COR-L47 (cell line): ENCODE data around the gene FAM76A.
A peak's percentile ranks its signal among the peaks of the same experiment; 100 is the strongest.
"Not testable (repeated sequence)": the region's sequence is repeated elsewhere in the genome, so short reads cannot be mapped to it uniquely, and the experiment has no call there.

Experiments used
- DNase-seq: peaks from one replicate; lab custom pipeline; 2025; lab: John Stamatoyannopoulos, UW

Gene FAM76A

DNA sequence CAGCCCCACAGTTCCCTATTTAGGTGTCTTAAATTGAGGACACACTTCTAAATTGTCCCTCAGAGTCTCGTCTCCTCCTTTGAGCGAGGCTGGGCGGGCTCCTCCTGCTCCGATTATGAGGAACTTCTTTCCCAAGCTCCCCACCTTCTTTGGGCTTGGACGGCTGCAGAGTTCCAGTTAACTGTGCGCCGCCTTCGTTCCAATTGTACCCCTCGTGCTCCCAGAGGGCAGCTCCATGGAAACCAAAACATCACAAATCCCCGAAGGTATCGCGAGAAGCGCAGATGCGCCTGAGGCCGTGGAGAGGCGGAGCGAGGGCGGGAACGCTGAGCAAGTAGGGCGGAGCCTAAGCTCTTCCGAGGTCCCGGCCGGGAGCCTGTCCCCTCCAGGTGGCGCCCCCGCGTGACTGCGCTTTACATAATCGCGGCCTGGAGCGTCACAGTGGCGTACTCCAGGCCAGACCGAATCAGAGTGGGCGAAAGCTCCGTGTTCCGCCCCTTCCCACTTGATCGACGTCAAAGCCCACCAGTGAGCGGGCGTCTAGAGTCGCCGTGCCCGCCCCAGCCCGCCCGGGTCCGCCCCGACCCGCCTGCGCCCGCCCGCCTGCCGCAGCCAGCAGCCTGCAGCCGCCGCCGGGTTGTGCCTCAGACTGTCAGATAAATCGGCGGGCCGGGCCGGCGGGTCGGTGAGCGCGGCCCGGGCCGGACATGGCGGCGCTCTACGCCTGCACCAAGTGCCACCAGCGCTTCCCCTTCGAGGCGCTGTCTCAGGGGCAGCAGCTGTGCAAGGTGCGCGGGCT lies at the start of gene FAM76A:
Gene FAM76A, plus strand, starts transcription at position 588 of the 799 bp plus-strand sequence. Its CDS starts 120 bp downstream, at position 708.
- DNase-seq: peak; percentile 100

DNA sequence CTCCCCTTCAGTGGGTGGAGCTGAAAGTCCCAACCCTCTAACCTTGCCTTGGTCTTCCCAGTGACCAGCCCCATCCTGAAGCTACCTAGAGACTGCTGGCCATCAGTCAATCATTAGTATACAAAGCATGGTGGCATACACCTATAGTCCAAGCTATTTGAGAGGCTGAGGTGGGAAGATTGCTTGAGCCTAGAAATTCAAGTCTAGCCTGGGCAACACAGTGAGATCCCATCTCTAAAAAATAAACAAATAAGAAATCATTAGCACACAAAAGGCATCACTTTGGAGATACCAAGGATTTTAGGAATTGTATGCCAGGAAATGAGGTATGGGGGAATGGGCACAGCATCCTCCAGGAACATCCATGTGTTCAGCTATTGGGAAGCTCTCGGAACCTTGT lies 49.4 kb upstream of the FAM76A start:
- no peak for DNase-seq

DNA sequence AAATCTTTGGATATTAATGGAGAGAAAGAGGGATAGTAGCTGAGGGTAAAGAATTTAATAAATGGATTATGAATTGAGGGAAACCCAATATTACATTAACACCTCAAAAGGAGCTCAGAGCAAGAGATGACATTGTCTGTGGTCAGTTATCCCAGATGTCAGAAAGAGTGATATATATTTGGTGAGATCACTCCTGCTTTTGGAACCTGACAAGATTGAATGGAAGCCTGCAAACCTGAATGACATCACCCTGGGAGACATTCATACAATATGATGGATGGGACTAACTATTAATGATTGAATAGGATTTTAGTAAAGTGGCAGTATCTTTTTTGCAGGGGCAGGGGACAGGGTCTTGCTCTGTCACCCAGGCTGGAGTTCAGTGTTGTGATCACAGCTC lies 47.0 kb upstream of the FAM76A start:
- DNase-seq: no peak

DNA sequence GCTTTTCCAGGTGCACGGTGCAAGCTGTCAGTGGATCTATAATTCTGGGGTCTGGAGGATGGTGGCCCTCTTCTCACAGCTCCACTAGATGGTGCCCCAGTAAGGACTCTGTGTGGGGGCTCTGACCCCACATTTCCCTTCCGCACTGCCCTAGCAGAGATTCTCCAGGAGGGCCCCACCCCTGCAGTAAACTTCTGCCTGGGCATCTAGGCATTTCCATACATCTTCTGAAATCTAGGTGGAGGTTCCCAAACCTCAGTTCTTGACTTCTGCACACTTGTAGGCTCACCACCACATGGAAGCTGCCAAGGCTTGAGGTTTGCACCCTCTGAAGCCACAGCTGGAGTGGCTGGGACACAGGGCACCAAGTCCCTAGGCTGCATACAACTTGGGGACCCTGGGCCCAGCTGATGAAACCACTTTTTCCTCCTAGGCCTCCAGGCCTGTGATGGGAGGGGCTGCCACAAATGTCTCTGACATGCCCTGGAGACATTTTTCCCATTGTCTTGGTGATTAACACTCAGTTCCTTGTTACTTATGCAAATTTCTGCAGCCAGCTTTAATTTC lies 45.5 kb upstream of the FAM76A start:
- DNase-seq: not testable (repeated sequence)

DNA sequence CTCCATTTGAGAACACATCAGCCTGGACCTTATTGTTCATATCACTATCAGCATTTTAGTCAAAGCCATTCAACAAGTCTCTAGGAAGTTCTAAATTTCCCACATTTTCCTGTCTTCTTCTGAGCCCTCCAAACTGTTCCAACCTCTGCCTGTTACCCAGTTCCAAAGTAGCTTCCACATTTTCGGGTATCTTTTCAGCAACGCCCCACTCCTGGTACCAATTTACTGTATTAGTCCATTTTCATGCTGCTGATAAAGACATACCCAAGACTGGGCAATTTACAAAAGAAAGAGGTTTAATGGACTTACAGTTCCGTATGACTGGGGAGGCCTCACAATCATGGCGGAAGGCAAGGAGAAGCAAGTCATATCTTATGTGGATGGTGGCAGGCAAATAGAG lies 44.2 kb upstream of the FAM76A start:
- not testable (repeated sequence) for DNase-seq

DNA sequence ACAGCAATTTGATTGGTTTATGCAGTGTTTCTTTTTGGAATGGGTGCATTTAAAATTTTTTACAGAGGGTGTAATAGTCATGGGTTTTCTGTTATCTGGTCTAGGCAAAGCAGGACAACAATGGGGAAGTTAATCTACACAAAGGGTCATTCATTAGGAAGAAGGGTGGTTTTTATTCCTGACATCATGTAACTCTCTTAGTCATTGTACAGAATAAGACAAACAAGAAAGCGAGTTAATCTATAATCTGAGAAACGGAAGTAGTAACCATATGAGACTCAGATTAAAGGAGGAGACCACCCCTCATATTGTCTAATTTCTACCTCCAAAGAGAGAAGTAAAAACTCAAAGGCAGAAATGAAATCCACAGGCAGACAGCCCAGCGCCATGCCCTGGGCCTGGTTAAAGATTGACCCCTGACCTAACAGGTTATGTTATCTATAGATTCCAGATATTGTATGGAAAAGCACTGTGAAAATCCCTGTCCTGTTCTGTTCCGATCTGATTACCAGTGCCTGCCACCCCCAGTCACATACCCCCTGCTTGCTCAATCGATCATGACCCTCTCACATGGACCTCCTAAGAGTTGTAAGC lies 43.3 kb upstream of the FAM76A start:
- DNase-seq: no peak

DNA sequence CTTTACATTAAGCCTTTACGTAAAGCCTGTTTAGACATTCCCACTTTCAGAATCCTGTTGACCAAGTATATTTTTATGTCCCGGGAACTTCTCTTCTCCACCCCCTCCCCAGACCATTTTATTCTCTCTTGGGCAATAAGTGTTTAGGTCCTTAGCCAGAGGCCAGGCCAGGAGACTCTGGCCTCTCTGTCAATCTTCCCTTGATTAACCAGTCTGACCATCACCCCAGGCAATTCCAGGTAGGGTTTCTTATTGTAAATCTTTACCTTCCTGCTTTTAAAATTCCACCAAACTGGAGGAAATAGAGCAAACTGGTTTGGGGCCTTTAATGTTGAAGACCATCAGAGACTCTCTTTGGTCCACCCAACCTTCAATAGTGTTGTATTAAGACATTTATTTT lies 41.6 kb upstream of the FAM76A start:
- no peak for DNase-seq

DNA sequence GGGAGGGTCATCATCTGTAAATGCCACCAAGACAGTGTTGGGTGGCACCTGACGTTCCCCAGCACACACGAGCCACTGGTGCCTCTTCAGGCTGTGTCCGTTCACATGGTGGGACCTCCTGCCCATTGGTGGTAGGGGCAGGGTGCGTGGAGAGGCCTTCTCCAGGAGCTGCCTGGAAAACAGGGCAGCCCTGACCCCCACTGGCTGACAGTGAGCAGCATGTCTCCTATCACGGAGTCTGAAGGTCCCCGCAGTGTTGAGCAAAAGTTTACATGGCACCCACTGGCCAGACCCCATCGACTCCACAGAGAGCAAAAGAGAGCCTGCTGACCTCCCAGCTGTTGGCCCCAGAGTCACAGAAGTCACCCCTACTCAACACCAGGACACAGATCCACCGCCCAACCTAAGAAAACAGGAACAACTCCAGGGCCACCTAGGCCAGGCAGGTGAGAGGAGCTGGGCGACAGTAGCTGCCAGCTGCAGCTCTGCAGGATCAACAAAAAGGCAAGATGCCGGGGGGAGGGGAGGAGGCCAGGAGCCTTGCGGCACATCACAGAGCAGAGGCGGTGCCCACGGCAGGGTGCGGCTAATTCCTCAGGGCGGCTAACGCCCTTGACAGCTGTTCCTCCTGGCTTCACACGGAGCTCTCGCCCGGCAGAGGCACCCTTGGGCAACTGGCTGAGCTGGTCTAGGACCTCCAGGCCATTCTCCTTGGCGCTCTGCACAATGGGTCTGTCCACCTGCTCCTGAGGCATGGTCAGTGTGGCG lies 39.4 kb upstream of the FAM76A start:
- DNase-seq: peak; percentile 93

DNA sequence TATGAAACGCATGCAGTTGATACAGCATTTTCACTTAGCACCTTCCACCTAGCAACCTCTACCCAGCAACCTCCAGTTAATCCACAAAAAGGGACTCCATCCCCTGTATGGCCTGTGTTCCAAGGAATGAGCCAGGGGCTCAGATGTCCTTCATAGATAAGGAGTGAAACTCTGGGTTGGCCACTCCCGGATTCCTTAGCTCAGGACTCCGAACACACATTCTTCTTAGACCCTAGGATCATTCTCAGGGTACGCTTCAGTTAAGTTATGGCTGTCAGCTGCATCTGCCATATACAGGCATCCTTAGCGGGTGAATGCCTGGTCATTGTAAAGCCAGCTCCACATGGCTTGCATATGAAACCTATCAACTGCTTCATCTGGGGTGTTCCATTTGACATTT lies 37.9 kb upstream of the FAM76A start:
- DNase-seq: no peak

DNA sequence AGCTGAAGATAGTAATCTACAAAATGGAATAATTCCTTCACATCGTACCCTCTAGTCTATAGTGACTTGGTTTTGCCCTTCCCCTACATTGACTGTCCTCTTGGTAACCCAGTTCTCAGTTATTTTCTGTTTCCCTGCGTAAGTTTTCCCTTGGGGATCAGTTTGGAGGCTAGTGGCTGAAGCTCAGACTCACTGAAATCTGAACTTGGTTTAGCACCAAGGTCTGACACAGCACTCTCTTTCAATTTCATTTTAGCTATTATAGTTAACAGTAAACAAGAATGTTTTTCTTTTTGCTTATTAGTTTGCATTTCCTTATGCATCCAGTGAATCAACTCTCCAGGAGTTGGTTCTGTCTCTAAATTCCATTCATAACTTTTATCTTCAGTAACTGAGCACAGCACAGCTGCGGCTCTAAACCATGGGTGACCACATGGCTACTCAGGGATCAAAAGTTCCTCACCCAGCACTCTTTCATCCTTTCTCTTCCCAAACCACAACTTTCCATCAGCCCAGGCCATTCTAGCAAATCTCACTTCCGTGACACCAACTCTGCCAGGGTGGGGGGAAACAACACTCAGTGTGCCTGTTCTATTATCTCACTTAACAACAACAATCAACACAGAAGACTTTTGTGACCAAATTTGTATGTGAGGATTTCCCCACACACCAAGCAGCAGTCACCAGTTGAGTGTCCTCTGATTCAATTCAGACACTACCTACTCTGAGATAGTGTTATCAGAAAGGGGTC lies 36.2 kb upstream of the FAM76A start:
- DNase-seq: no peak

DNA sequence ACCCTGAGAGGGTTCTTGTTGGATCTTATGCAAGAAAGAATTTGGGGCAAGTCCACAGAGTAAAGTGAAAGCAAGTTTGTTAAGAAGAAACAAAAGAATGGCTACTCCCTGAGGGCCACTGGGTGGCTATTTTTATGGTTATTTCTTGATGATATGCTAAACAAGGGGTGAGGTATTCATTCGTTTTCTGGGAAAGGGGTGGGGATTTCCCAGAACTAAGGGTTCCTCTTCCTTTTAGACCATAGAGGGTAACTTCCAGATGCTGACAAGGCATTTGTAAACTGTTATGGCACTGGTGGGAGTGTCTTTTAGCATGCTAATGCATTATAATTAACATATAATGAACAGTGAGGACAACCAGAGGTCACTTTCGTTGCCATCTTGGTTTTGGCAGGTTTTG lies 35.6 kb upstream of the FAM76A start:
- no peak for DNase-seq

DNA sequence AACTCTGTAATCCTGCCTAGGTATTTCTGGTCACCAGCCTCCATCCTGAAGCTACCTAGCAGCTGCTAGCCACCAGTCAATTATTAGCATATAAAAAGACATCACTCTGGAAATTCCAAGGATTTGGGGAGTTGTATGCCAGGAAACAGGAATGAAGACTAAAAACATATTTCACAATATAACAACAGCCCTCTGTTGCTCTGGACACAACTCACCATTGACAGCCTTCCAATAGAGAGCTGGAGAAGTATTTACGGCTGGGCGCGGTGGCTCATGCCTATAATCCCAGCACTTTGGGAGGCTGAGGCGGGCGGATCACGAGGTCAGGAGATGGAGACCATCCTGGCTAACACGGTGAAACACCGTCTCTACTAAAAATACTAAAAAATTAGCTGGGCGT lies 28.9 kb upstream of the FAM76A start:
- not testable (repeated sequence) for DNase-seq

DNA sequence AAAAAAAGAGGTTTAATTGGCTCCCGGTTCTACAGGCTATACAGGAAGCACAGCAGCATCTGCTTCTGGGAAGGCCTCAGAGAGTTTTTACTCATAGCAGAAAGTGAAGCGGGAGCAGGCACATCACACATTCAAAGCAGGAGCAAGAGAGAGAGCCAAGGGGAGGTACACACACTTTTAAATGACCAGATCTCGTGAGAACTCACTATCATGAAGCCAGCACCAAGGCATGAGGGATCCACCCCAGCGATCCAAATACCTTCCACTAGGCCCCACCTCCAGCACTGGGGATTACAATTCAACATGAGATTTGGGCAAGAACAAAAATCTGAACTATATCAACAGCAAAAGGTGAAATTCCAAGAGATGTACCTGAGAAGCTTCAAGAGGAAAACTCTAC lies 20.8 kb upstream of the FAM76A start:
- DNase-seq: no peak

DNA sequence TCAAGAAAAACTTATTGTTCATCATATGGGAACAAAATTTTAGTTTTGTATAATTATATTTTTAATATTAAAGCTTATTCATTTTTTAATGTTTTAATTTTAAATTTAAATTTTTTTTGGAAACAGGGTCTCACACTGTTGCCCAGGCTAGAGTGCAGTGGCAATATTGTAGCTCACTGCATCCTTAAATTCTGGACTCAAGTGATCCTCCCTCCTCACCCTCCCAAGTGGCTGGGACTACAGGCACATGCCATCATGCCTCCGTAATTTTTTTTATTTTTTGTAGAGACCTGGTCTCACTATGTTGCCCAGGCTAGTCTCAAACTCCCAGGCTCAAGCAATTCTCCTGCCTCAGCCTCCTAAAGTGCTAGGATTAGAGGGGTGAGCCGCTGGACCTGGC lies 20.2 kb upstream of the FAM76A start:
- no peak for DNase-seq

DNA sequence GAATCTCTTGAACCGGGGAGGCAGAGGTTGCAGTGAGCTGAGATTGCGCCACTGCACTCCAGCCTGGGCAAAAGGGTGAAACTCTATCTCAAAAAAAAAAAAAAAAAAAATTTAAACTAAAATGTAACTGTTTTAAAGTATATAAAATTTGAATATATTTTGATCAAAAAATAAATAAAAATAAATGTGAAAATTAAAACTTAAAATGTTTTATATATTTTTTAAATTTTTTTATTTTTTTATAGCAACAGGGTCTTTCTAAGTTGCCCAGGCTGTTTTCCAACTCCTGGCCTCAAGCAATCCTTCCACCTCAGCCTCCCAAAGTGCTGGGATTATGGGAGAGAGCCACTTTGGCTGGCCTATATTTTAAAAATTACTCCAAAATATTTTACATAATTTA lies 15.2 kb upstream of the FAM76A start:
- no peak for DNase-seq

DNA sequence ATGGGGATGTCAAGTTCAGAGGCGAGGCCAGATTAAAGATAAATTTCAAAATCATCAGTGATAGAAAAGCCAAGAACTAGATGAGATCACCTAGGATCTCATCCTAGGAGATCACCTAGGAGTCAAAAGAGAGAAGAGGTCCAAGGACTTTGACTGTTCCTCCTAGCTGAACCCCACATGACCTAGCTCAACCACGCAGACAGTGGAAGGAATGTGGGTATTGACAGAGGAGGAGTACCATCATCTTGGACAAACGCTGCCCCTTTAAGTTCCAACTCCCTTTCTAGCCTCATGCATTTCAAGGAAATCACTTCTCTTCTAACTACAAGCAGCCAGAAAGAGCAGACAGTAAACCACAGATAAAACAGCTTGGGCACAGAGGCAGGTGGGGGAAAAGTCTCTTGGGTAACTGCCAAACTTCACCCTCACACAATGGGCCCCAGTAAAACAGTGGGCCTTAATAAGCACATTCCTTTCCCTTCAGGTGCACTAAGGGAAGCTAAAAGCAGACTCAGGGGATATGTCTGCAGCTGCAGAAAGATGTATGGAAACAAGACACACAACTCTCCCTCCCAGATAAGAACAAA lies 12.5 kb upstream of the FAM76A start:
- peak; percentile 32 for DNase-seq

DNA sequence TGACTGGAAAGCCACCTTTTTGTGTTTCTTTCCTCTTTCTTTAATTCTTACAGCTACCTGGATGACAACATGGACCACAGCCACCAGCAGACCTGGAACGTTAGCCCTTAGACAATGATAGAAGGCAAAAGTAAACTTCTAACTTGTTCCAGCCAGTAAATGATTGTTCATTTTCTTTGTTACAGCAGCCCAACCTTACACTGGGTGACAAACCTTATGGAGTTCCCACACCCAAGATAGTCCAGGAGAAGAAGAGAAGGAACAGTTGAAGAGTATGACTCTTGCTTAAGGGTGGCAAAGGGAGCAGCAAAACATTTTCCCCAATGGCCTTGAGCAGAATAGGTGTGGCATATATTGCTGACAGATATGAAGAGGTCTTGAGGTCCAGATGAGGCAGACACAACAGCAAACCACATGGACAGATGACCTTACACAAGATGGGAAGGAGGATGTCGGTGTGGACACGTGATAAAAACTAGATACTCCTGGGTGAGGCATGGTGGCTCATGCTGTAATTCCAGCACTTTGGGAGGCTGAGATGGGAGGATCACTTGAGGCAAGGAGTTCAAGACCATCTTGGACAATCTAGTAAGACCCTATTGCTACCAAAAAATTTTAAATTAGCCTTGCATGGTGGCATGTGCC lies 11.8 kb upstream of the FAM76A start:
- DNase-seq: no peak

DNA sequence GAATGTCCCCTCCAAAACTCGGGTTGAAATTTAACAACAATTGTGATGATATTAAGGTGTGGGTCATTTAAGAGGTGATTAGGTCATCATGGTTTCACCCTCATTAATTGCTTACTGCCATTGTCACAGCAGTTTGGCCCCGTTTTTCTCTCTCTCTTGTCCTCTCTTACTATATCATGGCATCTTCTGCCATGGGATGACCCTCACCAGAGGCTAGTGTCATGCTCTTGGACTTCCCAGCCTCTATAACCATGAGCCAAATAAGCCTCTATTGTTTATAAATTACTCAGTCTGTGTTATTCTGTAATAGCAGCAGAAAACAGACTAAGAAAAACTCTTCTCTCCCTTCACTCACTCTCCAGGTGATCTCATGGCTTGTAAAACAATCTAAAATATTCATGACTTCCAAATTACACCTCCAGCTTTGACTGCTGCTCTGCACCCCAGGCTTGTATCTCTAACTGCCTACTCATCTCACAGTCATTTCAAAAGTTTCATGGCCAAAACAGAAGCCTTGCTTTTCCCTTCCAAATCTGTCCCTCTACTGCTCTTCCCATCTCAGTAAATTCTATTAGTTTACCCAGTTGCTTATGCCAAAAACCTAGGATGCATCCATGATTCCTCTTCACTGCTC lies 9.4 kb upstream of the FAM76A start:
- DNase-seq: no peak

DNA sequence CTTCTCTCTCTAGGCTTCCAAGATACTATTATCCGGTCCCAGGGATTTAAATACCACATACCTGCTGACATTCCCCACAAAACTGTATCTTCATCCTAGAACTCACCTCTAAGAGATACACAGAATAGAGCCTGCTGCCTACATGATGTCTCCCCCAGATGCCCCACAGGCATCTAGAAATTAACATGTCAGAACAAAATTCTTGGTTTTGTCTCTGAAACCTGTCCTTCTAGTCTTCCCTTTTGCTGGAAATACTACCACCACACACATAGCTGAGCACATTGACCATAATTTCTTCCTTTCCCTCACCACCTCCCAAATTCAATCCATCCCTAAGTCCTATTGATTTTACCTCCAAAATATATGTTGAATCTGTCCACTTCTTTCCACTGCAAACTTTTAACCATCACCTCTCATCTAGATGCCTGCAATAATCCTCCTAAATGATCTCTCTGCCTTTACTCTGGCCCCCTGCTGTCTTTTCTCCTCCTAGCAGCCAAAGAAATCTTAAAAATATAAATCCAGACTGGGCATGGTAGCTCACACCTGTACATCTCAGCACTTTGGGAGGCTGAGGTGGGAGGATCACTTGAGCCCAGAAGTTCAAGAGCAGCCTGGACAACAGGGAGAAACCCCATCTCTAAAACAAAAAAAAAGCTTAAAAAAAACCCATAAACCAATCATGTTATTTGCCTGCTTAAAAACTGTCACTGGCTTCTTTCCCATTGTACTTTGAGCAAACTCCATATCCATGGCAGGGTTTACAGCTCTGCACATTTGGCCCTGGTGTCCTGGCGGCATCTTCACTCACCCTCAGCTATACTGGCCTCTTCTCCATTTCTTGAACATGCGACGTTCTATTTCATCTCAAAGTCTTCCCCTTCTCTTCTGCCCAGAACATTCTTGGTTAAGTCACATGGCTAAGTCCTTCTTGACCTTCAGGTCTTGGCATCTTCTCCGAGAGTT lies 6.2 kb upstream of the FAM76A start:
- no peak for DNase-seq
